Pancreas (tissue), 10 donors: ENCODE data around the gene PGLYRP3. TPM values are rescaled to one million over a fixed set of nuclear protein-coding genes. Genes with fewer than 3 reads are reported as not detected.
"Not testable (repeated sequence)": the region's sequence is repeated elsewhere in the genome, so short reads cannot be mapped to it uniquely, and the experiment has no call there.

Source experiments
- ATAC-seq, 4 donors: fragments of 200-7000 bp; cut with Tn5 transposase; one replicate each; pipeline versions ENCODE4 v1.8.0 to v1.9.1; 2020; ENCODE audit warnings: mild to moderate bottlenecking in 4 of 4, moderate library complexity in 4 of 4
- DNase-seq, 6 donors: peaks; one replicate each; pipeline ENCODE4 v3.0.0-alpha.2; 2020
- FAIRE-seq: peaks from 2 replicates; lab custom pipeline; 2012; peaks lifted over from hg19 to GRCh38; lab: Jason Lieb, UNC
- H3K27ac ChIP-seq, 4 donors: fragments of 200-600 bp; sonication (generic); 1 replicate in 3 of 4; 2 replicates in 1 of 4; pipeline versions ENCODE4 v1.5.0 to v1.8.0; 2020
- H3K27me3 ChIP-seq, 4 donors: fragments of 200-600 bp; one replicate each; pipeline ENCODE4 v1.8.0; 2021
- H3K36me3 ChIP-seq, 3 donors: fragments of 200-600 bp; sonication (generic) in 1 of 3; one replicate each; pipeline versions ENCODE4 v1.5.0 to v1.8.0; 2020 to 2021
- H3K4me1 ChIP-seq, 3 donors: fragments of 200-600 bp; one replicate each; pipeline ENCODE4 v1.8.0; 2021
- H3K4me3 ChIP-seq, 4 donors: fragments of 200-600 bp; sonication (generic) in 2 of 4; one replicate each; pipeline versions ENCODE4 v1.5.0 to v1.8.0; 2020 to 2021
- H3K9me3 ChIP-seq, 4 donors: fragments of 200-600 bp; one replicate each; pipeline ENCODE4 v1.8.0; 2021
- CTCF ChIP-seq, 4 donors: fragments of 200-600 bp; sonication (generic) in 3 of 4; IDR thresholded peaks; one replicate each; pipeline versions ENCODE4 v1.5.0 to v1.8.0; 2021; ENCODE audit warnings: antibody characterized with exemption in 4 of 4
- WGBS, 2 donors: extraction: QIAGEN DNeasy Blood & Tissue Kit; methylation state at CpG; one replicate each; pipeline ENCODE4 v1.1.7; 2013; 5-methylcytosine and 5-hydroxymethylcytosine counted together
- intact Hi-C, 3 donors: fragments of 100-400 bp; cut with DNase I; formaldehyde crosslinking; loops; one replicate each; pipeline versions ENCODE4 v1.11.1 to v1.14.2; 2022
- polyA plus RNA-seq, 2 donors: library from polyadenylated mRNA; stranded (reverse); fragments of 200-250 nt; gene quantifications; one replicate each; pipeline ENCODE4 v1.2.3, GENCODE V29; 2013
- total RNA-seq, 6 donors: library from RNA; stranded (reverse); fragmentation: NEBNext Ultra II Directional in 4 of 6; extraction: Animal tissue kit (Norgen Biotek cat#: 25700) in 4 of 6; gene quantifications; one replicate each; pipeline versions ENCODE4 v1.2.1 to v1.2.4, GENCODE V29; 2021 to 2023
- donor health status: healthy with polysubstance abuse.
- donor health status: DM: no; HTN: no; CAD: no; lungs with moderate emphysema.
- donor health status: DM: no; HTN: no; CAD: no.
- donor health status: control.
- donor health status: control.
- donor health status: Bipolar disorder and iron deficiency.
- donor health status: DM: yes; HTN: yes; CAD: no.
- donor health status: DM: no; HTN: no; CAD: no.
- donor health status: DM: no; HTN: no; CAD: no.
- donor health status: DM: yes; HTN: yes; CAD: no.

PGLYRP3 gene
- total and polyA plus RNA-seq, 8 donors, result not detected

- DNase-seq (no peak), FAIRE-seq (no peak), ATAC-seq (no peak)
- Histone ChIP-seq H3K4me3 (no peak within 1 kb of the TSS), H3K27ac (no peak within 1 kb of the TSS), H3K4me1 (no peaks in the 10 kb centered on the region), H3K27me3 (peaks cover 0 to 16% (median 0%) of the 10 kb centered on the region in 4 donors), H3K36me3 (no peaks in the 10 kb centered on the region), H3K9me3 (no peaks in the 10 kb centered on the region)
- WGBS, 2 donors, result 40 to 55% methylated on average over 9 to 10 of the region's 10 CpGs
- intact Hi-C loops, result no loop called here
- TF ChIP-seq CTCF (IDR thresholded peaks at IDR 0.05), result no peak
These were observed 36.0 kb upstream of the PGLYRP3 start, which contains the start of gene PGLYRP4 for GRCh38 chr1:153348511-153349362. Gene PGLYRP4 (minus strand): TSS chr1:153348841. CDS start chr1:153347932, 909 bp downstream.

GRCh38 chr1:153347856-153348255 lies 35.1 kb upstream of the PGLYRP3 start:
- Histone ChIP-seq H3K27me3 (peaks cover 0 to 11% (median 0%) of the 10 kb centered on the region in 4 donors), H3K36me3 (no peaks in the 10 kb centered on the region), H3K4me1 (no peaks in the 10 kb centered on the region), H3K4me3 (no peak overlapping the region), H3K27ac (no peak overlapping the region), H3K9me3 (no peaks in the 10 kb centered on the region)
- no peak for DNase-seq
- no peak for TF ChIP-seq CTCF (IDR thresholded peaks at IDR 0.05)
- intact Hi-C loops, result no loop called here
- FAIRE-seq, result no peak
- WGBS, 2 donors, result 35 to 43% methylated on average over 7 of the region's 7 CpGs
- ATAC-seq, result no peak

GRCh38 chr1:153347049-153347448 lies 34.3 kb upstream of the PGLYRP3 start:
- H3K9me3 ChIP-seq, ATAC-seq, H3K27me3 ChIP-seq, H3K36me3 ChIP-seq, H3K4me1 ChIP-seq, H3K4me3 ChIP-seq, FAIRE-seq, H3K27ac ChIP-seq, DNase-seq, intact Hi-C loops: not testable (repeated sequence)
- WGBS, 2 donors, result 54 to 60% methylated on average over 14 of the region's 14 CpGs

- 45 to 55% methylated on average over 6 of the region's 6 CpGs for WGBS, 2 donors
- no peak for DNase-seq
- intact Hi-C loops, result no loop called here
- H3K27me3 ChIP-seq, result peaks cover 0 to under 1% (median 0%) of the 10 kb centered on the region in 4 donors
- no peaks in the 10 kb centered on the region for H3K9me3 ChIP-seq
- H3K4me1 ChIP-seq, result no peaks in the 10 kb centered on the region
- ATAC-seq, result peak in 1 of 4 donors; percentile 37
- H3K4me3 ChIP-seq, result no peak overlapping the region
- FAIRE-seq, result no peak
- H3K36me3 ChIP-seq, result no peaks in the 10 kb centered on the region
- TF ChIP-seq CTCF (IDR thresholded peaks at IDR 0.05), result no peak
- no peak overlapping the region for H3K27ac ChIP-seq
These were observed 33.4 kb upstream of the PGLYRP3 start for GRCh38 chr1:153346077-153346723.

- Histone ChIP-seq H3K9me3 (no peaks in the 10 kb centered on the region), H3K4me3 (no peak overlapping the region), H3K4me1 (no peaks in the 10 kb centered on the region), H3K27ac (peak overlapping the region in 1 of 4 donors; percentile 72), H3K27me3 (no peaks in the 10 kb centered on the region), H3K36me3 (no peaks in the 10 kb centered on the region)
- intact Hi-C loops, result no loop called here
- DNase-seq (no peak), ATAC-seq (no peak), FAIRE-seq (no peak)
- 63 to 67% methylated on average over 14 of the region's 14 CpGs for WGBS, 2 donors
- TF ChIP-seq CTCF (IDR thresholded peaks at IDR 0.05), result no peak
These were observed 32.7 kb upstream of the PGLYRP3 start for GRCh38 chr1:153345187-153346076.
